Vagina (tissue), 2 donors: ENCODE data around the gene CPNE8.

ENCODE experiments used
- POLR2A ChIP-seq, 2 donors: fragments of 450-650 bp; IDR thresholded peaks; one replicate each; pipeline ENCODE4 v1.6.1; 2017; ENCODE audit warnings: antibody characterized with exemption in 2 of 2, mild to moderate bottlenecking in 2 of 2, moderate library complexity in 2 of 2
- TF ChIP-seq, protein P1 (sequence below), 3 experiments: fragments of 450-650 bp in 2 of 3; fragments of 200-600 bp in 1 of 3; sonication (generic) in 1 of 3; IDR thresholded peaks; one replicate each; pipeline ENCODE4 v1.5.1; 2017 to 2019; ENCODE audit warnings: antibody characterized with exemption in 3 of 3, mild to moderate bottlenecking in 2 of 3, moderate library complexity in 2 of 3

- TF ChIP-seq, protein P1, sequence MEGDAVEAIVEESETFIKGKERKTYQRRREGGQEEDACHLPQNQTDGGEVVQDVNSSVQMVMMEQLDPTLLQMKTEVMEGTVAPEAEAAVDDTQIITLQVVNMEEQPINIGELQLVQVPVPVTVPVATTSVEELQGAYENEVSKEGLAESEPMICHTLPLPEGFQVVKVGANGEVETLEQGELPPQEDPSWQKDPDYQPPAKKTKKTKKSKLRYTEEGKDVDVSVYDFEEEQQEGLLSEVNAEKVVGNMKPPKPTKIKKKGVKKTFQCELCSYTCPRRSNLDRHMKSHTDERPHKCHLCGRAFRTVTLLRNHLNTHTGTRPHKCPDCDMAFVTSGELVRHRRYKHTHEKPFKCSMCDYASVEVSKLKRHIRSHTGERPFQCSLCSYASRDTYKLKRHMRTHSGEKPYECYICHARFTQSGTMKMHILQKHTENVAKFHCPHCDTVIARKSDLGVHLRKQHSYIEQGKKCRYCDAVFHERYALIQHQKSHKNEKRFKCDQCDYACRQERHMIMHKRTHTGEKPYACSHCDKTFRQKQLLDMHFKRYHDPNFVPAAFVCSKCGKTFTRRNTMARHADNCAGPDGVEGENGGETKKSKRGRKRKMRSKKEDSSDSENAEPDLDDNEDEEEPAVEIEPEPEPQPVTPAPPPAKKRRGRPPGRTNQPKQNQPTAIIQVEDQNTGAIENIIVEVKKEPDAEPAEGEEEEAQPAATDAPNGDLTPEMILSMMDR (IDR thresholded peaks at IDR 0.05) = no peak
- TF ChIP-seq POLR2A (IDR thresholded peaks at IDR 0.05) = no peak
Measured at GRCh38 chr12:38669081-38669480, 236.3 kb downstream of the CPNE8 start.
